SK-MEL-5 (cell line): ENCODE measurements around the gene CCNL2. TPM values are rescaled to one million over a fixed set of nuclear protein-coding genes. Genes with fewer than 3 reads are reported as not detected.

Experiments
- DNase-seq: peaks from one replicate; pipeline ENCODE4 v3.0.0-alpha.2; 2016; ENCODE audit warnings: low read depth, low spot score
- in situ Hi-C: cut with HindIII; loops from 2 replicates; pipeline ENCODE4 v1.10.0; 2016; ENCODE audit warnings: low sequenced_read_pairs, high pct_unique_total_duplicates, low pct_unique_long_range_greater_than_20kb
- total RNA-seq: library from RNA; depleted of rRNA; stranded (reverse); fragments of >200 nt; shearing (Covaris generic); gene quantifications from 2 replicates; pipeline ENCODE4 v1.2.3, GENCODE V29; 2014

Gene CCNL2
- total RNA-seq, 1 experiment from 2014 or later, result 67.7 TPM

GRCh38 chr1:1356166-1356795, 42.9 kb downstream of the CCNL2 start:
- in situ Hi-C loops, result no loop called here

GRCh38 chr1:1355416-1355815, 43.7 kb downstream of the CCNL2 start:
- DNase-seq, result peak; percentile 30
- in situ Hi-C loops, result no loop called here

More at GRCh38 chr1:1356166-1356795, 42.9 kb downstream of the CCNL2 start:
- no peak for DNase-seq

- no peak for DNase-seq
- in situ Hi-C loops, result no loop called here
These were observed 44.6 kb downstream of the CCNL2 start for GRCh38 chr1:1354271-1355247.

GRCh38 chr1:1353389-1354151, 45.6 kb downstream of the CCNL2 start:
- in situ Hi-C loops, result no loop called here
- DNase-seq, result no peak

- in situ Hi-C loops, result no loop called here
- DNase-seq, result no peak
These were observed 46.2 kb downstream of the CCNL2 start for GRCh38 chr1:1352786-1353388.

GRCh38 chr1:1351511-1352427, 47.4 kb downstream of the CCNL2 start:
- in situ Hi-C loops, result no loop called here
- no peak for DNase-seq

GRCh38 chr1:1349256-1350012, 49.7 kb downstream of the CCNL2 start, which contains the start of gene DVL1:
Gene DVL1 (minus strand): TSS chr1:1349418. CDS start chr1:1349065, 353 bp downstream.
- in situ Hi-C loops, result no loop called here

GRCh38 chr1:1348420-1349255, 50.5 kb downstream of the CCNL2 start:
- DNase-seq, result no peak
- in situ Hi-C loops, result no loop called here

More at GRCh38 chr1:1349256-1350012, 49.7 kb downstream of the CCNL2 start, which contains the start of gene DVL1:
- peak; percentile 53 for DNase-seq

GRCh38 chr1:1347663-1348419, 51.3 kb downstream of the CCNL2 start:
- DNase-seq, result no peak
- in situ Hi-C loops, result no loop called here

GRCh38 chr1:1347026-1347595, 52.0 kb downstream of the CCNL2 start:
- in situ Hi-C loops, result no loop called here
- DNase-seq, result no peak

GRCh38 chr1:1346501-1346890, 52.6 kb downstream of the CCNL2 start:
- in situ Hi-C loops, result no loop called here
- no peak for DNase-seq

GRCh38 chr1:1345860-1346500, 53.2 kb downstream of the CCNL2 start:
- in situ Hi-C loops, result no loop called here
- DNase-seq, result no peak

- DNase-seq, result no peak
- in situ Hi-C loops, result no loop called here
These were observed 53.8 kb downstream of the CCNL2 start for GRCh38 chr1:1345384-1345783.
